Measurements from ENCODE around the gene KHSRP. TPM values are rescaled to one million over a fixed set of nuclear protein-coding genes. Genes with fewer than 3 reads are reported as not detected.

Gene KHSRP
- total RNA-seq, 1 donor from 2014 or later: 89.9 TPM

- DNase-seq (ENCODE audit: low read depth in 2 of 2): no peak
Observed at GRCh38 chr19:6392221-6393073, 32.2 kb downstream of the KHSRP start.

GRCh38 chr19:6387372-6387771 lies 37.2 kb downstream of the KHSRP start:
- DNase-seq (ENCODE audit: low read depth in 2 of 2): no peak

GRCh38 chr19:6384381-6384780 lies 40.2 kb downstream of the KHSRP start:
- DNase-seq (ENCODE audit: low read depth in 2 of 2): no peak

- no peak for DNase-seq (ENCODE audit: low read depth in 2 of 2)
Observed at GRCh38 chr19:6383188-6383587, 41.4 kb downstream of the KHSRP start.

GRCh38 chr19:6381030-6381750 lies 43.4 kb downstream of the KHSRP start:
- no peak for DNase-seq (ENCODE audit: low read depth in 2 of 2)

- no peak for DNase-seq (ENCODE audit: low read depth in 2 of 2)
Observed at GRCh38 chr19:6379744-6380143, 44.9 kb downstream of the KHSRP start.

- no peak for DNase-seq (ENCODE audit: low read depth in 2 of 2)
Observed at GRCh38 chr19:6378486-6378885, 46.1 kb downstream of the KHSRP start.

- DNase-seq (ENCODE audit: low read depth in 2 of 2): no peak
Observed at GRCh38 chr19:6378041-6378440, 46.6 kb downstream of the KHSRP start.

GRCh38 chr19:6376512-6377190 lies 48.0 kb downstream of the KHSRP start:
- DNase-seq (ENCODE audit: low read depth in 2 of 2): no peak

GRCh38 chr19:6375411-6376010 lies 49.1 kb downstream of the KHSRP start, which contains the start of gene PSPN:
TSS of gene PSPN (minus strand) at chr19:6375933. CDS start at chr19:6375849, 84 bp downstream.
- DNase-seq (ENCODE audit: low read depth in 2 of 2): no peak

- DNase-seq (ENCODE audit: low read depth in 2 of 2): no peak
Observed at GRCh38 chr19:6374711-6375410, 49.8 kb downstream of the KHSRP start.

- no peak for DNase-seq (ENCODE audit: low read depth in 2 of 2)
Observed at GRCh38 chr19:6374161-6374709, 50.4 kb downstream of the KHSRP start.

- no peak for DNase-seq (ENCODE audit: low read depth in 2 of 2)
Observed at GRCh38 chr19:6373813-6374108, 50.9 kb downstream of the KHSRP start.

- peak; percentile 94 to 99 for DNase-seq (ENCODE audit: low read depth in 2 of 2)
Observed at GRCh38 chr19:6373096-6373812, 51.4 kb downstream of the KHSRP start.

GRCh38 chr19:6372594-6373095 lies 52.0 kb downstream of the KHSRP start, which contains the start of gene ALKBH7:
TSS of gene ALKBH7 (plus strand) at chr19:6372794. CDS start at chr19:6372821, 27 bp downstream.
- DNase-seq (ENCODE audit: low read depth in 2 of 2): peak; percentile 100

- DNase-seq (ENCODE audit: low read depth in 2 of 2): no peak
Observed at GRCh38 chr19:6364353-6364752, 60.3 kb downstream of the KHSRP start.

All from dermis microvascular lymphatic vessel endothelial cell (primary cell).